DOHH2 (cell line): Measurements from ENCODE around the gene ZFPL1.

ENCODE experiments used
- CTCF ChIP-seq: fragments of 200-600 bp; sonication (generic); IDR thresholded peaks from one replicate; pipeline ENCODE4 v1.5.1; 2014; ENCODE audit warnings: antibody characterized with exemption, mild to moderate bottlenecking, low read depth, low read length; ENCODE audit not compliant: poor library complexity, severe bottlenecking
- EZH2phosphoT487 ChIP-seq: fragments of 200-600 bp; sonication (generic); IDR thresholded peaks from 2 replicates; pipeline ENCODE4 v1.6.1; 2017; ENCODE audit warnings: borderline replicate concordance, mild to moderate bottlenecking, antibody characterized with exemption, low read length, moderate library complexity, mixed read lengths

DNA sequence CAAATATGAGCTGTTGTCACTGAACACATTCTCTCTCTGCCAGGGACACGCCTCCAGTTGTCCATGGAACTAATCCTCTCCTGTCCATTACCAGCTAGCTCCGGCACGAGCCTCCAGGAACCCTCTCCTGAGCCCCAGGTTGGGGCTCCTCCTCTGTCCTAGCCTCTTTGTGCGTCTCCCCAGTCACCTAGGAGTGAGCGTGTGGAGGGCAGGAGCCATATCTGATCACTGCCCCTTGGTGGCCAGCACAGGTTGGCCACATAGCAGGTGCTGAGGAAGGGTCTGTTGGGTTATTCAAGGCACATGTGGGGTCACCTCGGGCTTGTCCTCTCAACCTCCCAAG lies 47.8 kb downstream of the ZFPL1 start:
- TF ChIP-seq CTCF (no peak), EZH2phosphoT487 (no peak)
